ENCODE results near the gene ZNF486.
"Not testable (repeated sequence)": the region's sequence is repeated elsewhere in the genome, so short reads cannot be mapped to it uniquely, and the experiment has no call there.

- not testable (repeated sequence) for TF ChIP-seq CTCF (IDR thresholded peaks at IDR 0.05; ENCODE audit: poor library complexity); EZH2 (IDR thresholded peaks at IDR 0.05; ENCODE audit: borderline replicate concordance); EZH2phosphoT487 (IDR thresholded peaks at IDR 0.05; ENCODE audit: low read depth, severe bottlenecking, unreplicated experiment)
Measured at GRCh38 chr19:20175848-20176247, 8.8 kb downstream of the ZNF486 start.
